ENCODE results near the gene FOXO3. TPM values are rescaled to one million over a fixed set of nuclear protein-coding genes. Genes with fewer than 3 reads are reported as not detected.

The FOXO3 gene
- total RNA-seq, 3 donors from 2014 or later = 52.4 to 60.4 (median 60.1) TPM

GRCh38 chr6:108561742-108562502 is 1.2 kb downstream of the FOXO3 start:
- H3K36me3 ChIP-seq (ENCODE audit: low read depth) = no peaks in the 10 kb centered on the region
- intact Hi-C loops (cut with DNase I, micrococcal nuclease) = no loop called here
- peaks cover 26% of the 10 kb centered on the region for H3K4me1 ChIP-seq (ENCODE audit: low read depth)

GRCh38 chr6:108562503-108562993 is 1.8 kb downstream of the FOXO3 start:
- Histone ChIP-seq H3K36me3 (ENCODE audit: low read depth) (no peaks in the 10 kb centered on the region), H3K4me3 (peak overlapping the region; percentile 79), H3K9me3 (no peaks in the 10 kb centered on the region), H3K4me1 (ENCODE audit: low read depth) (peaks cover 25% of the 10 kb centered on the region)
- TF ChIP-seq CTCF (IDR thresholded peaks at IDR 0.05) = no peak
- ATAC-seq (peak; percentile 9), DNase-seq (peak; percentile 67 to 72 (median 68))
- intact Hi-C loops (cut with DNase I, micrococcal nuclease) = no loop called here

More at GRCh38 chr6:108561742-108562502, 1.2 kb downstream of the FOXO3 start:
- ATAC-seq = no peak
- DNase-seq = peak; percentile 38 to 75 (median 65)
- no peak for TF ChIP-seq CTCF (IDR thresholded peaks at IDR 0.05)
- Histone ChIP-seq H3K4me3 (peak overlapping the region; percentile 79), H3K9me3 (no peaks in the 10 kb centered on the region)

GRCh38 chr6:108563292-108563691 is 2.6 kb downstream of the FOXO3 start:
- no peak for ATAC-seq
- DNase-seq = no peak
- no peak overlapping the region for H3K4me3 ChIP-seq
- H3K4me1 ChIP-seq (ENCODE audit: low read depth) = peaks cover 25% of the 10 kb centered on the region
- intact Hi-C loops (cut with DNase I, micrococcal nuclease) = no loop called here
- no peaks in the 10 kb centered on the region for H3K36me3 ChIP-seq (ENCODE audit: low read depth)
- TF ChIP-seq CTCF (IDR thresholded peaks at IDR 0.05) = no peak
- no peaks in the 10 kb centered on the region for H3K9me3 ChIP-seq

GRCh38 chr6:108564178-108564577 is 3.5 kb downstream of the FOXO3 start:
- Histone ChIP-seq H3K4me1 (ENCODE audit: low read depth) (peaks cover 25% of the 10 kb centered on the region), H3K4me3 (no peak overlapping the region), H3K36me3 (ENCODE audit: low read depth) (no peaks in the 10 kb centered on the region), H3K9me3 (no peaks in the 10 kb centered on the region)
- no peak for DNase-seq
- TF ChIP-seq CTCF (IDR thresholded peaks at IDR 0.05) = no peak
- intact Hi-C loops (cut with DNase I, micrococcal nuclease) = no loop called here
- no peak for ATAC-seq

- Histone ChIP-seq H3K4me1 (ENCODE audit: low read depth) (peaks cover 25% of the 10 kb centered on the region), H3K4me3 (no peak overlapping the region), H3K9me3 (no peaks in the 10 kb centered on the region), H3K36me3 (ENCODE audit: low read depth) (no peaks in the 10 kb centered on the region)
- ATAC-seq (no peak), DNase-seq (no peak)
- intact Hi-C loops (cut with DNase I, micrococcal nuclease) = no loop called here
- TF ChIP-seq CTCF (IDR thresholded peaks at IDR 0.05) = no peak
These were observed 4.5 kb downstream of the FOXO3 start for GRCh38 chr6:108565091-108565766.

Measured in mucosa of descending colon (tissue), 3 donors.